Measurements from ENCODE around the gene EYS. TPM values are rescaled to one million over a fixed set of nuclear protein-coding genes. Genes with fewer than 3 reads are reported as not detected.

The EYS gene
- total and polyA plus RNA-seq, 4 donors, result 0.08 to 0.63 (median 0.36) TPM

DNA sequence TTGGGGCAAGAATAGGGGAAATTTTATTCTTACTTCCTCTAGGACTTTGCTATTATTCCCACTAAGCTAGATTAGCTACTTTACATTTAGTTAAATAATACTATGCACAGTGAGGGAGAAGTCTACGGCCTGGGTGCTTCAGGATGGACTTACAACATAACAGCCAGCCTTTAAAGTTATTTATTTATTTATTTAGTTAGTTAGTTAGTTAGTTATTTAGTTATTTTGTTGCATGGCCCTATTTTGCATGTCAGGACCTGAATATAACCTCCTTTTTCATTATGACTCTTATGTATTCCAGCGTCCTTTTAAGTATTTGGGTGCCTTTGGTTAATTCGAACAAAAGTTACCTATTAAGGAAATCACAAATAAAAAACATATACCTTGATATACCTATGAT lies 238.7 kb downstream of the EYS start (continued):
- TF ChIP-seq, protein P1, sequence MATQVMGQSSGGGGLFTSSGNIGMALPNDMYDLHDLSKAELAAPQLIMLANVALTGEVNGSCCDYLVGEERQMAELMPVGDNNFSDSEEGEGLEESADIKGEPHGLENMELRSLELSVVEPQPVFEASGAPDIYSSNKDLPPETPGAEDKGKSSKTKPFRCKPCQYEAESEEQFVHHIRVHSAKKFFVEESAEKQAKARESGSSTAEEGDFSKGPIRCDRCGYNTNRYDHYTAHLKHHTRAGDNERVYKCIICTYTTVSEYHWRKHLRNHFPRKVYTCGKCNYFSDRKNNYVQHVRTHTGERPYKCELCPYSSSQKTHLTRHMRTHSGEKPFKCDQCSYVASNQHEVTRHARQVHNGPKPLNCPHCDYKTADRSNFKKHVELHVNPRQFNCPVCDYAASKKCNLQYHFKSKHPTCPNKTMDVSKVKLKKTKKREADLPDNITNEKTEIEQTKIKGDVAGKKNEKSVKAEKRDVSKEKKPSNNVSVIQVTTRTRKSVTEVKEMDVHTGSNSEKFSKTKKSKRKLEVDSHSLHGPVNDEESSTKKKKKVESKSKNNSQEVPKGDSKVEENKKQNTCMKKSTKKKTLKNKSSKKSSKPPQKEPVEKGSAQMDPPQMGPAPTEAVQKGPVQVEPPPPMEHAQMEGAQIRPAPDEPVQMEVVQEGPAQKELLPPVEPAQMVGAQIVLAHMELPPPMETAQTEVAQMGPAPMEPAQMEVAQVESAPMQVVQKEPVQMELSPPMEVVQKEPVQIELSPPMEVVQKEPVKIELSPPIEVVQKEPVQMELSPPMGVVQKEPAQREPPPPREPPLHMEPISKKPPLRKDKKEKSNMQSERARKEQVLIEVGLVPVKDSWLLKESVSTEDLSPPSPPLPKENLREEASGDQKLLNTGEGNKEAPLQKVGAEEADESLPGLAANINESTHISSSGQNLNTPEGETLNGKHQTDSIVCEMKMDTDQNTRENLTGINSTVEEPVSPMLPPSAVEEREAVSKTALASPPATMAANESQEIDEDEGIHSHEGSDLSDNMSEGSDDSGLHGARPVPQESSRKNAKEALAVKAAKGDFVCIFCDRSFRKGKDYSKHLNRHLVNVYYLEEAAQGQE (IDR thresholded peaks at IDR 0.05), result no peak
- TF ChIP-seq YY1 (IDR thresholded peaks at IDR 0.05) (no peak), TAF1 (conservative IDR thresholded peaks at IDR 0.05) (no peak)

DNA sequence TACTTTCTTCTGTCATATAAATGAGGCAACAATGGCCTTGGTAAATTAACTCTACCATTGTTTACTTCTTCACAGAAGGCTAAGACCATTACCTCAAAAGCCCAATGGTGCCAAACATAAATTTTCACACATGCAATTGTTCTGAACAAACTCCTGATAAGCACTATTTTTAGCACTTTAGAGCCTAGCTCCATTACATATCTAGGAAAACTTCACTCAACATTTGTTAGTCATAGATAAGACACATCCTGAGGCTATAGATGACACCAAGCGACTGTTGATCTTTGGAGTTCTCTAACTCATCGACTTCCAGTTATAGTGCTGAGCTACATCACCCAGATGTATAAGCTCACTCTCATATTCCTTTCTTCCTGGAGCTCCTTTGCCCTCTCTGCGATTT lies 245.9 kb downstream of the EYS start:
- Histone ChIP-seq H3K36me3 (ENCODE audit: control insufficient read depth in 4 of 4, insufficient read depth in 3 of 4, low read depth in 1 of 4, low read length in 3 of 4) (no peaks in the 10 kb centered on the region), H3K4me3 (ENCODE audit: low read depth in 1 of 3, low read length in 3 of 3) (no peak overlapping the region), H3K27ac (ENCODE audit: low read depth in 1 of 2, low read length in 2 of 2) (no peak overlapping the region), H3K9ac (ENCODE audit: low read depth in 1 of 2, low read length in 2 of 2) (no peak overlapping the region), H3K27me3 (ENCODE audit: control insufficient read depth in 4 of 4, insufficient read depth in 4 of 4, low read length in 3 of 4) (no peaks in the 10 kb centered on the region), H3K4me1 (ENCODE audit: control insufficient read depth in 4 of 4, insufficient read depth in 4 of 4, low read length in 3 of 4) (no peaks in the 10 kb centered on the region), H3K9me3 (ENCODE audit: control insufficient read depth in 4 of 4, low read length in 3 of 4) (peaks cover 0 to 3% (median 0%) of the 10 kb centered on the region in 4 donors)
- DNase-seq (ENCODE audit: low spot score), result no peak
- 50% methylated on average over 3 of the region's 3 CpGs for WGBS
- TF ChIP-seq, protein P1 (IDR thresholded peaks at IDR 0.05), result no peak
- TF ChIP-seq RAD21 (IDR thresholded peaks at IDR 0.05) (no peak), HNF4G (IDR thresholded peaks at IDR 0.05) (no peak), FOXA2 (IDR thresholded peaks at IDR 0.05) (no peak), JUND (IDR thresholded peaks at IDR 0.05) (no peak), NR2F2 (IDR thresholded peaks at IDR 0.05) (no peak), HNF4A (conservative IDR thresholded peaks at IDR 0.05) (no peak), SP1 (IDR thresholded peaks at IDR 0.05) (no peak), YY1 (IDR thresholded peaks at IDR 0.05) (no peak), EGR1 (IDR thresholded peaks at IDR 0.05; ENCODE audit: low read depth in 2 of 2) (no peak), TAF1 (conservative IDR thresholded peaks at IDR 0.05) (no peak), RXRA (IDR thresholded peaks at IDR 0.05) (no peak)
- TF ChIP-seq, protein P2, sequence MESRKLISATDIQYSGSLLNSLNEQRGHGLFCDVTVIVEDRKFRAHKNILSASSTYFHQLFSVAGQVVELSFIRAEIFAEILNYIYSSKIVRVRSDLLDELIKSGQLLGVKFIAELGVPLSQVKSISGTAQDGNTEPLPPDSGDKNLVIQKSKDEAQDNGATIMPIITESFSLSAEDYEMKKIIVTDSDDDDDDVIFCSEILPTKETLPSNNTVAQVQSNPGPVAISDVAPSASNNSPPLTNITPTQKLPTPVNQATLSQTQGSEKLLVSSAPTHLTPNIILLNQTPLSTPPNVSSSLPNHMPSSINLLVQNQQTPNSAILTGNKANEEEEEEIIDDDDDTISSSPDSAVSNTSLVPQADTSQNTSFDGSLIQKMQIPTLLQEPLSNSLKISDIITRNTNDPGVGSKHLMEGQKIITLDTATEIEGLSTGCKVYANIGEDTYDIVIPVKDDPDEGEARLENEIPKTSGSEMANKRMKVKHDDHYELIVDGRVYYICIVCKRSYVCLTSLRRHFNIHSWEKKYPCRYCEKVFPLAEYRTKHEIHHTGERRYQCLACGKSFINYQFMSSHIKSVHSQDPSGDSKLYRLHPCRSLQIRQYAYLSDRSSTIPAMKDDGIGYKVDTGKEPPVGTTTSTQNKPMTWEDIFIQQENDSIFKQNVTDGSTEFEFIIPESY (IDR thresholded peaks at IDR 0.05), result no peak
- TF ChIP-seq, protein P3, sequence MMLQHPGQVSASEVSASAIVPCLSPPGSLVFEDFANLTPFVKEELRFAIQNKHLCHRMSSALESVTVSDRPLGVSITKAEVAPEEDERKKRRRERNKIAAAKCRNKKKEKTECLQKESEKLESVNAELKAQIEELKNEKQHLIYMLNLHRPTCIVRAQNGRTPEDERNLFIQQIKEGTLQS (IDR thresholded peaks at IDR 0.05), result no peak
- TF ChIP-seq, protein P4, sequence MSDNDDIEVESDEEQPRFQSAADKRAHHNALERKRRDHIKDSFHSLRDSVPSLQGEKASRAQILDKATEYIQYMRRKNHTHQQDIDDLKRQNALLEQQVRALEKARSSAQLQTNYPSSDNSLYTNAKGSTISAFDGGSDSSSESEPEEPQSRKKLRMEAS (IDR thresholded peaks at IDR 0.05), result no peak
- TF ChIP-seq, protein P5, sequence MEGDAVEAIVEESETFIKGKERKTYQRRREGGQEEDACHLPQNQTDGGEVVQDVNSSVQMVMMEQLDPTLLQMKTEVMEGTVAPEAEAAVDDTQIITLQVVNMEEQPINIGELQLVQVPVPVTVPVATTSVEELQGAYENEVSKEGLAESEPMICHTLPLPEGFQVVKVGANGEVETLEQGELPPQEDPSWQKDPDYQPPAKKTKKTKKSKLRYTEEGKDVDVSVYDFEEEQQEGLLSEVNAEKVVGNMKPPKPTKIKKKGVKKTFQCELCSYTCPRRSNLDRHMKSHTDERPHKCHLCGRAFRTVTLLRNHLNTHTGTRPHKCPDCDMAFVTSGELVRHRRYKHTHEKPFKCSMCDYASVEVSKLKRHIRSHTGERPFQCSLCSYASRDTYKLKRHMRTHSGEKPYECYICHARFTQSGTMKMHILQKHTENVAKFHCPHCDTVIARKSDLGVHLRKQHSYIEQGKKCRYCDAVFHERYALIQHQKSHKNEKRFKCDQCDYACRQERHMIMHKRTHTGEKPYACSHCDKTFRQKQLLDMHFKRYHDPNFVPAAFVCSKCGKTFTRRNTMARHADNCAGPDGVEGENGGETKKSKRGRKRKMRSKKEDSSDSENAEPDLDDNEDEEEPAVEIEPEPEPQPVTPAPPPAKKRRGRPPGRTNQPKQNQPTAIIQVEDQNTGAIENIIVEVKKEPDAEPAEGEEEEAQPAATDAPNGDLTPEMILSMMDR (IDR thresholded peaks at IDR 0.05; ENCODE audit: low read depth, low read length, missing input control), result no peak
